Left ventricle myocardium inferior (tissue), 1 donor: ENCODE measurements around the gene SFMBT1. TPM values are rescaled to one million over a fixed set of nuclear protein-coding genes. Genes with fewer than 3 reads are reported as not detected.
A peak's percentile ranks its signal among the peaks of the same experiment; 100 is the strongest.
"Not testable (repeated sequence)": the region's sequence is repeated elsewhere in the genome, so short reads cannot be mapped to it uniquely, and the experiment has no call there.

Experiments
- DNase-seq: peaks from one replicate; pipeline ENCODE4 v3.0.0-alpha.2; 2020
- H3K27ac ChIP-seq: fragments of 200-600 bp; replicated peaks from 2 replicates; pipeline ENCODE4 v1.8.0; 2021
- H3K27me3 ChIP-seq: fragments of 200-600 bp; 2 replicates; pipeline ENCODE4 v1.8.0; 2021; ENCODE audit warnings: low read depth
- H3K36me3 ChIP-seq: fragments of 200-600 bp; 2 replicates; pipeline ENCODE4 v1.8.0; 2021
- H3K4me1 ChIP-seq: fragments of 200-600 bp; 2 replicates; pipeline ENCODE4 v1.8.0; 2021
- H3K4me3 ChIP-seq: fragments of 200-600 bp; 2 replicates; pipeline ENCODE4 v1.8.0; 2021; ENCODE audit warnings: mild to moderate bottlenecking, moderate library complexity
- H3K9me3 ChIP-seq: fragments of 200-600 bp; replicated peaks from 2 replicates; pipeline ENCODE4 v1.8.0; 2021
- CTCF ChIP-seq: fragments of 200-600 bp; IDR thresholded peaks from 2 replicates; pipeline ENCODE4 v1.8.0; 2021; ENCODE audit warnings: antibody characterized with exemption, mild to moderate bottlenecking, borderline replicate concordance
- intact Hi-C: fragments of 100-400 bp; cut with micrococcal nuclease; formaldehyde crosslinking; loops from one replicate; pipeline ENCODE4 v1.11.0; 2022
- total RNA-seq: library from RNA; stranded (reverse); fragmentation: NEBNext Ultra II Directional; extraction: Animal tissue kit (Norgen Biotek cat#: 25700); gene quantifications from one replicate; pipeline ENCODE4 v1.2.1, GENCODE V29; 2021
- donor health status: DM: no; HTN: yes; CAD: no; lungs with severe emphysema.

Gene SFMBT1
- total RNA-seq, 1 donor from 2014 or later = 15.9 TPM

GRCh38 chr3:53065841-53066480 lies 20.1 kb upstream of the SFMBT1 start:
- no peak overlapping the region for H3K27ac ChIP-seq
- H3K9me3 ChIP-seq = no peaks in the 10 kb centered on the region
- H3K4me1 ChIP-seq = no peaks in the 10 kb centered on the region
- H3K27me3 ChIP-seq = no peaks in the 10 kb centered on the region
- no peak for TF ChIP-seq CTCF
- intact Hi-C loops = no loop called here
- no peak for DNase-seq
- no peak overlapping the region for H3K4me3 ChIP-seq
- no peaks in the 10 kb centered on the region for H3K36me3 ChIP-seq

DNA sequence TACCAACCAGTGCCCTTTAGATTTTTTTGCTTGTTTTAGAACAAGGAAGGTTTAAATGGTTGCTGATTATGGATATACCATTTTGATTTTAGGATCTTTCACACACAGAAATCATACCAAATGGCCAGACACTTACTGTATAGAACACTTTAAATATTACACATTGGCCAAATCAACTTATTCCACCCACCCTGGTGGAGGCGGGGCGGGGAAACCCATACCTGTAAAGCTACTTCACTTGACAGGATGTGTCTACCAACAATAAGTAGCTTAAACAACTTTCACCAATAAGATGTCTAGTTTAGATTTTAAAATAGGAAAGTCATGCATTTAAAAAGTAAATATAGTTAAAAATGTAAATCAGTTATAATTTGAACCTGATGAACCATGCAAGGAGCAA lies 17.0 kb upstream of the SFMBT1 start:
- TF ChIP-seq CTCF = no peak
- DNase-seq = no peak
- no peaks in the 10 kb centered on the region for H3K27me3 ChIP-seq
- intact Hi-C loops = no loop called here
- no peak overlapping the region for H3K4me3 ChIP-seq
- H3K9me3 ChIP-seq = no peaks in the 10 kb centered on the region
- no peaks in the 10 kb centered on the region for H3K4me1 ChIP-seq
- H3K36me3 ChIP-seq = no peaks in the 10 kb centered on the region
- H3K27ac ChIP-seq = no peak overlapping the region

- Histone ChIP-seq H3K27ac (no peak overlapping the region), H3K9me3 (no peaks in the 10 kb centered on the region), H3K4me3 (no peak overlapping the region), H3K36me3 (no peaks in the 10 kb centered on the region), H3K27me3 (no peaks in the 10 kb centered on the region), H3K4me1 (no peaks in the 10 kb centered on the region)
- no peak for DNase-seq
- peak; percentile 41 for TF ChIP-seq CTCF
- intact Hi-C loops = no loop called here
These were observed 10.6 kb upstream of the SFMBT1 start for GRCh38 chr3:53056442-53056841.

DNA sequence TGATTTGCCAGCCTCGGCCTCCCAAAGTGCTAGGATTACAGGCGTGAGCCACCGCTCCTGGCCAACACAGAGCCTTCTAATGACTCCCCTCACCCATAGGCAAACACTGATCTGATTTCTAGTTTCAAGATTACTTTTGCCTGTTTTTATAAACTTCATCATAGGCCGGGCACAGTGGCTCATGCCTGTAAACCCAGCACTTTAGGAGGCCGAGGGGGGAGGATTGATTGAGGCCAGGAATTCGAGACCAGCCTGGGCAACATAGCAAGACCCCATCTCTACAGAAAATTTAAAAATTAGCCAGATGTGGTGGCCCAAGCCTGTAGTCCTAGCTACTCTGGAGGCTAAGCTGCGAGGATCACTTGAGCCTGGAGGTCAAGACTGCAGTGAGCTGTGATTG lies 8.4 kb upstream of the SFMBT1 start:
- H3K4me1 ChIP-seq, H3K36me3 ChIP-seq, intact Hi-C loops, H3K4me3 ChIP-seq, H3K27me3 ChIP-seq, DNase-seq, H3K27ac ChIP-seq, H3K9me3 ChIP-seq: not testable (repeated sequence)

- intact Hi-C loops = no loop called here
- Histone ChIP-seq H3K4me3 (no peak overlapping the region), H3K27me3 (no peaks in the 10 kb centered on the region), H3K27ac (no peak overlapping the region), H3K36me3 (no peaks in the 10 kb centered on the region), H3K9me3 (no peaks in the 10 kb centered on the region), H3K4me1 (peaks cover under 1% of the 10 kb centered on the region)
- no peak for TF ChIP-seq CTCF
- no peak for DNase-seq
These were observed 6.1 kb upstream of the SFMBT1 start for GRCh38 chr3:53051929-53052328.

DNA sequence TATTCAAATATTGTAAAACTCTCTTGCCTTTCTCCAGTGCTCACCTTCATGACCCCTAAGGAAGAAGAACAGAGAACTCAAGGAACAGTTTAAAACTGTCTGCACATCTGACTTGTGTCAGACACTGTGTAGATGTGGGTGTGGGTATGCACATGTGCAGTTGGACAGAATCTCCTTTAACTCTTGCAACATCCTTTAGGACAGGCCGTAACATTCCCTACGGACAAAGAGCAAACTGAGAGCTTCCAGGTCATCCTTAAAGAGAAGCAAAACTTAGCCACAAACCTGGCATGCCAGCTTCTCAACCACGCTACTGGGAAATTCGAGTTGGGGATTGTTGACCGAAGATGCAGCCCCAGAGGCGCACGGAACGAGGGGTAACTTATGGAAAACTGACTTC lies 4.1 kb upstream of the SFMBT1 start:
- H3K27me3 ChIP-seq = no peaks in the 10 kb centered on the region
- H3K4me3 ChIP-seq = no peak overlapping the region
- H3K27ac ChIP-seq = no peak overlapping the region
- H3K4me1 ChIP-seq = peaks cover 12% of the 10 kb centered on the region
- intact Hi-C loops = no loop called here
- no peaks in the 10 kb centered on the region for H3K9me3 ChIP-seq
- TF ChIP-seq CTCF = no peak
- H3K36me3 ChIP-seq = no peaks in the 10 kb centered on the region
- DNase-seq = no peak
